ENCODE results near the gene RPL22L1.
"Not testable (repeated sequence)": the region's sequence is repeated elsewhere in the genome, so short reads cannot be mapped to it uniquely, and the experiment has no call there.

RPL22L1 gene

DNA sequence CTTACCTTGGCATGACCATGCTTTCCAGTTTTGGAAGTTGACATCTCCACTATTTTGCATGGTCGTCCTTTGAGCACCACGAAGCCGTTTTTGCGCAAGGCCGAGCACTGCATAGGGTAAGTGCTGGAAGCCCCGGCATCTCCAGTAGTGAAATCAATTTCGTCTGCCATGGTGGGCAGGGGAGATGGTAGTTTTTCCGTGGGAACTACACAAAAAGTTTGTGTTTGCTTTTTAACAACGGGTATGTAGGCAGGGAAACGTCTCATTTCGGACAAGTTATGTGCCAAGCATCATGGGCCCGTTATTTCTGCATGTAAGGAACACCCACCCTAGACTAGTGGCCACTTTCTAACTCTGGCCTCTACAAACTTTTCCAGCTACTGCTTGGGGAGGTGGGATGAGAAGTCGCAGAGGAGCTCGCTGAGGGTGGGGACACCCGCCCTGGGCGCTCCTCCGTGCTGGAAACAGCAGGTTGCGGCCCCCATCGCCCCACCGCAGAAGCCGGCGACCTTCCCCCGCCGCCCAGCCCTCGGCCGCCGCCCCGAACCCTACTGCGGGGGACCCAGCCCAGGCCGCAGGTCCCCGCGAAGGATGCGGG lies 37.7 kb upstream of the RPL22L1 start:
- FAIRE-seq (no peak), DNase-seq (ENCODE audit: insufficient read length, low spot score) (peak; percentile 1)
- TF ChIP-seq PAX5 (IDR thresholded peaks at IDR 0.05; ENCODE audit: insufficient read depth, low read length, severe bottlenecking) (no peak), POLR2A (IDR thresholded peaks at IDR 0.05; ENCODE audit: low read depth, low read length) (no peak), POLR2AphosphoS5 (IDR thresholded peaks at IDR 0.05; ENCODE audit: low read depth, low read length) (no peak), POU2F2 (IDR thresholded peaks at IDR 0.05; ENCODE audit: low read depth, low read length) (no peak), SPI1 (IDR thresholded peaks at IDR 0.05; ENCODE audit: low read depth, low read length) (no peak), TAF1 (IDR thresholded peaks at IDR 0.05; ENCODE audit: low read depth, low read length) (no peak)

DNA sequence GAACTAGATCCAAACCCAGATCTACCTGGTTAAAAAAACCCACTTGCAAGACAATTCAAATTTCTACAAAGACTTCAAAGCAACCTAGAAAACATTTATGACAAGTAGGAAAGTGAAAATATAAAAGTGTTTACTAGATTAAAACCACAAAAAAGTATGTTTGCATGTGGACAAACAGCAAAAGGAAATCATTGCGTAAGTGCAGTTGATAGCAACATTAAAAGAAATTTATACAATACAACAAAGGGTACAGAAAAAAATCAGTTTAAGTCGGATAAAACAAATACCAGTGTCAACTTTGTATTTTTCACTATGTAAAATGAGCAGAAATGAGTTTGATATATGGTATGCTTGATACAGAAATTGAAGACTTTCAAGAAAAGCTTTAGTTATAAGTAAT lies 35.9 kb upstream of the RPL22L1 start:
- DNase-seq (ENCODE audit: insufficient read length, low spot score), result no peak
- TF ChIP-seq POLR2AphosphoS5 (IDR thresholded peaks at IDR 0.05; ENCODE audit: low read depth, low read length) (no peak), TAF1 (IDR thresholded peaks at IDR 0.05; ENCODE audit: low read depth, low read length) (no peak), POLR2A (IDR thresholded peaks at IDR 0.05; ENCODE audit: low read depth, low read length) (no peak), SPI1 (IDR thresholded peaks at IDR 0.05; ENCODE audit: low read depth, low read length) (no peak), PAX5 (IDR thresholded peaks at IDR 0.05; ENCODE audit: insufficient read depth, low read length, severe bottlenecking) (no peak), POU2F2 (IDR thresholded peaks at IDR 0.05; ENCODE audit: low read depth, low read length) (no peak)
- no peak for FAIRE-seq

- FAIRE-seq, result no peak
- DNase-seq (ENCODE audit: insufficient read length, low spot score), result no peak
- TF ChIP-seq SPI1 (IDR thresholded peaks at IDR 0.05; ENCODE audit: low read depth, low read length) (no peak), POU2F2 (IDR thresholded peaks at IDR 0.05; ENCODE audit: low read depth, low read length) (no peak), POLR2A (IDR thresholded peaks at IDR 0.05; ENCODE audit: low read depth, low read length) (no peak), POLR2AphosphoS5 (IDR thresholded peaks at IDR 0.05; ENCODE audit: low read depth, low read length) (no peak), PAX5 (IDR thresholded peaks at IDR 0.05; ENCODE audit: insufficient read depth, low read length, severe bottlenecking) (no peak), TAF1 (IDR thresholded peaks at IDR 0.05; ENCODE audit: low read depth, low read length) (no peak)
These were observed 33.1 kb upstream of the RPL22L1 start for GRCh38 chr3:170903123-170903522.

DNA sequence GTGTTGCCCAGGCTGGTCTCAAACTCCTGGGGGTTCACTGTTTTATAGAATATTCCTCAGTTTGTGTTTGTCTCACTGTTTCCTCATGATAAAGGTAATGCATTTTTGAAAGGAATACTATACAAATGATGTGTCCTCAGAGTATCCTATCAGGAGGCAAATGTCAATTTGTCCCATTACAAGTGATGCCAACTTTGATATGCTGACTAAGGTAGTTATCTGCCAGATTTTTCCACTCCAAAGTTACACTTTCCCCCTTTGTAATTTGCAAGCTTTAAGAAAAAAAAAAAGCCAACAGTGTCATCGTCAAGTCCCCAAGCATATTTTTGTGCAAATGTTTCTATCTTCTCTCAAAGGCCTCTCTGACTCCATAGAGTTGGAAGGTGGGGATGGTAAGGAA lies 29.5 kb upstream of the RPL22L1 start:
- no peak for DNase-seq (ENCODE audit: insufficient read length, low spot score)
- no peak for FAIRE-seq
- TF ChIP-seq TAF1 (IDR thresholded peaks at IDR 0.05; ENCODE audit: low read depth, low read length), result no peak
- TF ChIP-seq POU2F2 (IDR thresholded peaks at IDR 0.05; ENCODE audit: low read depth, low read length), result no peak
- no peak for TF ChIP-seq POLR2A (IDR thresholded peaks at IDR 0.05; ENCODE audit: low read depth, low read length)
- TF ChIP-seq PAX5 (IDR thresholded peaks at IDR 0.05; ENCODE audit: insufficient read depth, low read length, severe bottlenecking), result no peak
- no peak for TF ChIP-seq POLR2AphosphoS5 (IDR thresholded peaks at IDR 0.05; ENCODE audit: low read depth, low read length)
- no peak for TF ChIP-seq SPI1 (IDR thresholded peaks at IDR 0.05; ENCODE audit: low read depth, low read length)

GRCh38 chr3:170897978-170898377 lies 28.0 kb upstream of the RPL22L1 start:
- DNase-seq (ENCODE audit: insufficient read length, low spot score), result no peak
- FAIRE-seq, result no peak
- TF ChIP-seq SPI1 (IDR thresholded peaks at IDR 0.05; ENCODE audit: low read depth, low read length) (no peak), POLR2AphosphoS5 (IDR thresholded peaks at IDR 0.05; ENCODE audit: low read depth, low read length) (no peak), PAX5 (IDR thresholded peaks at IDR 0.05; ENCODE audit: insufficient read depth, low read length, severe bottlenecking) (no peak), TAF1 (IDR thresholded peaks at IDR 0.05; ENCODE audit: low read depth, low read length) (no peak), POLR2A (IDR thresholded peaks at IDR 0.05; ENCODE audit: low read depth, low read length) (no peak), POU2F2 (IDR thresholded peaks at IDR 0.05; ENCODE audit: low read depth, low read length) (no peak)

DNA sequence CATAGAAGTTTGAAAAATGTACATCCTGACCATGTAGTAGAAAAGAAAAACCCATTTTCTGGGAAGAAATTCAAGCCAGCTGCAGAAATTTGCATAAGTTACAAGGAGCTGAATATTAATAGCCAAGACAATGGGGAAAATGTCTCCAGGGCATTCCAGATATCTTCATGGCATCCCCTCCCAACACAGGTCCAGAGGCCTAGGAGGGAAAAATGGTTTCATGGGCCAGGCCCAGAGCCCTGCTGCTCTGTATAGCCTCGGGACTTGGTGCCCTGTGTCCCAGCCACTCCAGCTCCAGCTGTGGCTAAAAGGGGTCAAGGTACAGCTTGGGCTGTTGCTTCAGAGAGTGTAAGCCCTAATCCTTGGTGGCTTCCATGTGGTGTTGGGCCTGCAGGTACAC lies 27.2 kb upstream of the RPL22L1 start:
- not testable (repeated sequence) for FAIRE-seq; DNase-seq (ENCODE audit: insufficient read length, low spot score)

- DNase-seq (ENCODE audit: insufficient read length, low spot score) (no peak), FAIRE-seq (no peak)
- TF ChIP-seq TAF1 (IDR thresholded peaks at IDR 0.05; ENCODE audit: low read depth, low read length) (no peak), PAX5 (IDR thresholded peaks at IDR 0.05; ENCODE audit: insufficient read depth, low read length, severe bottlenecking) (no peak), SPI1 (IDR thresholded peaks at IDR 0.05; ENCODE audit: low read depth, low read length) (no peak), POLR2AphosphoS5 (IDR thresholded peaks at IDR 0.05; ENCODE audit: low read depth, low read length) (no peak), POLR2A (IDR thresholded peaks at IDR 0.05; ENCODE audit: low read depth, low read length) (no peak), POU2F2 (IDR thresholded peaks at IDR 0.05; ENCODE audit: low read depth, low read length) (no peak)
These were observed 26.8 kb upstream of the RPL22L1 start for GRCh38 chr3:170896781-170897180.

DNA sequence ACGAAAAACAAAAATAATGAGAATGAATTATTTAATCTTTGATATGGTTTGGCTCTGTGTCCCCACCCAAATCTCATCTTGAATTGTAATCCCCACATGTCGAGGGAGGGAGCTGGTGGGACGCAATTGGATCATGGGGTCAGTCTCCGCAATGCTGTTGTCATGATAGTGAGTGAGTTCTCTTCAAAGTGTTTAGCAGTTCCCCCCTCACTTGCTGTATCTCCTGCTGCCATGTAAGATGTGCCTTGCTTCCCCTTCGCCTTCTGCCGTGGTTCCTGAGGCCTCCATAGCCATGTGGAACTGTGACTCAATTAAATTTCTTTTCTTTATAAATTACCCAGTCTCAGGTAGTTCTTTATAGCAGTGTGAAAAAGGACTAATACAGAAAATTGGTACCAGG lies 26.3 kb upstream of the RPL22L1 start:
- not testable (repeated sequence) for FAIRE-seq; DNase-seq (ENCODE audit: insufficient read length, low spot score)

DNA sequence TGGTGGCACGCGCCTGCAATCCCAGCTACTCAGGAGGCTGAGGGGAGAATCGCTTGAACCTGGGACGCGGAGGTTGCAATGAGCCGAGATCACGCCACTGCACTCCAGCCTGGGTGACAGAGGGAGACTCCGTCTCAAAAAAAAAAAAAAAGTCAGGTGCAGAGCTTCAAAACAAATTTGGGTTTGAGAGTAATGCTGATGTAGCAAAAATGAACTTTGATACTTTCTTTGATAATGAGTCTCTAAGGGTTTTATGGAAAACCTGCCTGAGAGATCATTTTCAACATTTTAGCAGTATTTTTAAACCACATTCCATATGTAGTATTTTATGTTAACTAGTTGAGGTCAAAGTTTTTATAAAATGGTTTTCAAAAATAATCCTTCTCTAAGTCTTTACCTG lies 23.9 kb upstream of the RPL22L1 start:
- FAIRE-seq (no peak), DNase-seq (ENCODE audit: insufficient read length, low spot score) (no peak)
- no peak for TF ChIP-seq POU2F2 (IDR thresholded peaks at IDR 0.05; ENCODE audit: low read depth, low read length)
- TF ChIP-seq TAF1 (IDR thresholded peaks at IDR 0.05; ENCODE audit: low read depth, low read length), result no peak
- TF ChIP-seq PAX5 (IDR thresholded peaks at IDR 0.05; ENCODE audit: insufficient read depth, low read length, severe bottlenecking), result no peak
- TF ChIP-seq SPI1 (IDR thresholded peaks at IDR 0.05; ENCODE audit: low read depth, low read length), result no peak
- TF ChIP-seq POLR2A (IDR thresholded peaks at IDR 0.05; ENCODE audit: low read depth, low read length), result no peak
- TF ChIP-seq POLR2AphosphoS5 (IDR thresholded peaks at IDR 0.05; ENCODE audit: low read depth, low read length), result no peak

DNA sequence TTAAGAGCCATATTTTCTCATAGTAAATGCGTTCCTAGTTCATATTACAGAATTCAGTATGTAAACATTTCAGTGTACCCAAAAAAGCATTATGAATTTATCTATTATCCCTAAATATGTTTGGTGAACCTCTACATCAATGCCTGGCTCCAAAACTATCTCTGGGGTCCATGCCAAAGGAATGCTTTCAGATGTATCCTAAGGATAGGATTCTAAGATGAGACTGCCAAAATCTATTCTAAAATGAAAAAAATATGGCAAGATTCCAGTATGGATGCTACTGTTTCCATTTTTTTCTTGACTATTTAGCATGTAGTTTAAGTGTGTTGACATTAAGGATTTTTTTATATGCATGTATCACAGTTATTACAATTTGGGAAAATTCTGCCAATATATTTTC lies 19.6 kb upstream of the RPL22L1 start:
- FAIRE-seq, result no peak
- TF ChIP-seq TAF1 (IDR thresholded peaks at IDR 0.05; ENCODE audit: low read depth, low read length) (no peak), SPI1 (IDR thresholded peaks at IDR 0.05; ENCODE audit: low read depth, low read length) (no peak), POLR2AphosphoS5 (IDR thresholded peaks at IDR 0.05; ENCODE audit: low read depth, low read length) (no peak), POLR2A (IDR thresholded peaks at IDR 0.05; ENCODE audit: low read depth, low read length) (no peak), PAX5 (IDR thresholded peaks at IDR 0.05; ENCODE audit: insufficient read depth, low read length, severe bottlenecking) (no peak), POU2F2 (IDR thresholded peaks at IDR 0.05; ENCODE audit: low read depth, low read length) (no peak)
- no peak for DNase-seq (ENCODE audit: insufficient read length, low spot score)
